Effector memory CD8-positive, alpha-beta T cell (primary cell): ENCODE results near the gene MACF1.

Experiments used
- ATAC-seq: fragments of 150-1000 bp; cut with Tn5 transposase; replicated peaks from 2 replicates; pipeline ENCODE4 v1.10.0; 2021; ENCODE audit warnings: mild to moderate bottlenecking, moderate library complexity
- DNase-seq, 3 experiments: peaks; one replicate each; pipeline ENCODE4 v3.0.0; 2021
- H3K27ac Mint-ChIP-seq, 2 donors: one replicate each; pipeline ENCODE4 v1.8.0; 2022; ENCODE audit warnings: mild to moderate bottlenecking in 2 of 2, mixed read lengths in 2 of 2, moderate library complexity in 2 of 2
- H3K27me3 Mint-ChIP-seq, 2 donors: one replicate each; pipeline ENCODE4 v1.8.0; 2022; ENCODE audit warnings: mixed read lengths in 2 of 2
- H3K36me3 Mint-ChIP-seq: one replicate; pipeline ENCODE4 v1.8.0; 2022; ENCODE audit warnings: mild to moderate bottlenecking, moderate library complexity, mixed read lengths; ENCODE audit not compliant: insufficient read depth
- H3K4me1 Mint-ChIP-seq, 2 donors: one replicate each; pipeline ENCODE4 v1.8.0; 2022; ENCODE audit warnings: low read depth in 2 of 2, mixed read lengths in 2 of 2
- H3K4me3 Mint-ChIP-seq, 2 donors: one replicate each; pipeline ENCODE4 v1.8.0; 2022; ENCODE audit warnings: mild to moderate bottlenecking in 2 of 2, mixed read lengths in 2 of 2, moderate library complexity in 2 of 2
- H3K9me3 Mint-ChIP-seq, 2 donors: one replicate each; pipeline ENCODE4 v1.8.0; 2022; ENCODE audit warnings: mixed read lengths in 2 of 2

Gene MACF1

DNA sequence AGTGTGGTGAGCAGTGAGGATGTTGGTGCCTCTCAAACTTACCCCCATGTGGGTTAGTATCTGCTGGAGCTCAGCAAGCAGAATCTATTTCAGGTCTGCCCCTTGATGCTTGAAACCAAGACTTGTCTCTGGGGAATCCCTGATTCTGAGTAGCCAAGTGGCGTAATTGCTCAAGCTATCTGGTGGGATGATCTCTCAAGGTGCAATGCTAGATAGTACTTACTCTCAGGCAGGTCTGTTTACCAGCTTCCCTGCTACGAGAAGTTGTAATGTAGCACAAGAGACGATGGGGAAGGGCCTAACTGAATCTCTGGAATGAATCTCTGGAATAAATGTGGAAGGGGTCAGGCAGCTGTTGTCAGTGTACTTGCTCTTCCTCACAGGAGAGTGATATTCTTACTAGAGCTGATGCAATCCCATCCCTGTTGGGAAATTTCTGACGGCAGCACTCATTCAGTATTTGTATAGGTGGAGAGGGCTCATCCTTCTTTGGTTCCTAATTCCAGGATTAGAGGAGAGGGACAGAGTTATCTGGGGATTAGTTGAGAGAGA lies 65.4 kb downstream of the MACF1 start:
- H3K27me3 Mint-ChIP-seq: no peaks in the 10 kb centered on the region
- peak overlapping the region; percentile 7 to 97 for H3K27ac Mint-ChIP-seq
- peaks cover 49 to 78% of the 10 kb centered on the region in 2 donors for H3K4me1 Mint-ChIP-seq
- peak; percentile 46 for ATAC-seq
- no peak for DNase-seq
- H3K36me3 Mint-ChIP-seq: peaks cover 9% of the 10 kb centered on the region
- H3K4me3 Mint-ChIP-seq: peak overlapping the region in 1 of 2 donors; percentile 25
- H3K9me3 Mint-ChIP-seq: no peaks in the 10 kb centered on the region

DNA sequence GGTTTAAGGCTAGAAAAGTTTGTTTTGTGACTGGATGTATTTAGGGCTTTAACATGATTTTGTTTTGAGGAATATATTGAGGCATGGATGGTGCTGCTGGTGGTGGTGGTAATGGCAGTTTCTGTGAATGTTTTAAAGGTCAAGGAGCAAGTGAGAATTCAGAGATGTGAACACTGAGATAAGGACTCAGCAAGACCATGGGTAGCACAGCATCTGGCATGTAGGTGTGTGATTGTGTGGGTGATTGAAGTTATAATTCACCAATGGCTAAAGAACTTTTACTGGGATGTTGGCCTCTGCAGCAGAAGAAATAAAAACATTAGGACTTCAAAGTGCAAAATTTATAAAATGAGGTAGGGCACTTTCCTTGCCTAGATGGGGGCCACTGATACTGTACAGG lies 65.9 kb downstream of the MACF1 start:
- H3K4me1 Mint-ChIP-seq: peaks cover 49 to 75% of the 10 kb centered on the region in 2 donors
- no peaks in the 10 kb centered on the region for H3K9me3 Mint-ChIP-seq
- DNase-seq: no peak
- peaks cover 12% of the 10 kb centered on the region for H3K36me3 Mint-ChIP-seq
- ATAC-seq: no peak
- H3K27me3 Mint-ChIP-seq: no peaks in the 10 kb centered on the region
- peak overlapping the region; percentile 7 to 97 for H3K27ac Mint-ChIP-seq
- peak overlapping the region in 1 of 2 donors; percentile 25 for H3K4me3 Mint-ChIP-seq

- peaks cover 49 to 72% of the 10 kb centered on the region in 2 donors for H3K4me1 Mint-ChIP-seq
These were observed 67.7 kb downstream of the MACF1 start for GRCh38 chr1:39272027-39272797.

DNA sequence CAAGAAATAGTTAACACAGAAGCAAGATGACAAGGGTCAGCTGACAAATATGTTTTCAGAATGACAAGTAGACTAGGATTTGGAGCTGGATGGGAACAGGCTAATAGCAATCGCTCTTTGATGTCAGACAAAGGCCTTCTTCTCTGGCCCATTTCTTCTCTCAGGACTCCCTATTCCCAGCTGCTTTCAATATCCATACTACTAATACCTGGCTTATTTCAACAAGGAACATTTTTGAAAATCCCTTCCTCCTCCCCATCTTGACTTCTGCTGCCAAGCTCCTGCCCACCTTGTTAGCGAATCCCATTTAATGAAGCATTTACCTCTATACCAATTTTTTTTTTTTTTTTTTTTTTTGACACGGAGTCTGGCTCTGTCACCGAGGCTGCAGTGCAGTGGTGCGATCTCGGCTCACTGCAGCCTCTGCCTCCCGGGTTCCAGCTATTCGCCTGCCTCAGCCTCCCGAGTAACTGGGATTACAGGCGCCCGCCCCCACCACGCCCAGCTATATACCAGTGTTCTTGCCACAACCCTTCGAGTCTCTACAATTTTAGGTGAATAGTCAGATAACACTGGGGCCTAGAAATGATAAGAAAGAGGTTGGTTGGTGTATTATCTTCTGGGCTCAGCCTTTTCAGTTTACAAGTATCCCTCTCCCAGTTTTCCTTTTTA lies 68.4 kb downstream of the MACF1 start:
- Mint-ChIP-seq H3K9me3 (no peaks in the 10 kb centered on the region), H3K27ac (peak overlapping the region; percentile 87 to 97), H3K36me3 (peaks cover 15% of the 10 kb centered on the region), H3K27me3 (no peaks in the 10 kb centered on the region), H3K4me1 (peaks cover 54 to 77% of the 10 kb centered on the region in 2 donors), H3K4me3 (peak overlapping the region in 1 of 2 donors; percentile 16)
- ATAC-seq (no peak), DNase-seq (no peak)

More at GRCh38 chr1:39272027-39272797, 67.7 kb downstream of the MACF1 start:
- H3K27me3 Mint-ChIP-seq: no peaks in the 10 kb centered on the region
- no peaks in the 10 kb centered on the region for H3K9me3 Mint-ChIP-seq
- H3K4me3 Mint-ChIP-seq: peak overlapping the region; percentile 16 to 37
- DNase-seq (no peak), ATAC-seq (no peak)
- H3K36me3 Mint-ChIP-seq: peaks cover 15% of the 10 kb centered on the region
- peak overlapping the region; percentile 87 to 97 for H3K27ac Mint-ChIP-seq

DNA sequence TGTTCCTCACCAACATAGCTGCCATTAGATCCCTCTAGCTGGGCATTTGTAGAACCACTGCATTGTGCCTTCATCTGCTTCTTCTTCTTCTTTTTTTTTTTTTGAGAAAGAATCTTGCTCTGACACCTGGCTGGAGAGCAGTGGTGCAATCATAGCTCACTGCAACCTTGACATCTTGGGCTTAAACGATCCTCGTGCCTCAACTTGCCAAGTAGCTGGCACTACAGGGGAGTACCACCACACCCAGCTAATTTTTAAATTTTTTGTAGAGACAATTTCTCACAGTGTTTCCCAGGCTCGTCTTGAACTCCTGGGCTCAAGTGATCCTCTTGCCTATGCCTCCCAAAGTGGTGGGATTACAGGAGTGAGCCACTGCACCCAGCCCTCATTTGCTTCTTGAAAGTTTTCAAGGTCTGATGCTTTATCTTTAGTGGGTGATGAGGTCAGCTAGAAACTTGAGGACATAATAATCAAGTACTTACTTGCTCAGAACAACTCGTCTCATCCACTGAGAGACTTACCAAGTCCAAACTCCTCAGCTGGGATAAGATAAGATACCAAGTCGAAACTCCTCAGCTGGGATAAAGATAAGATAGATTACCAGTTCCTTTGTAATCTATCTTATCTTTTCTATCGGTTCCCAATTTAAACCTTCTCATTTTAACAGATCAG lies 71.5 kb downstream of the MACF1 start:
- Mint-ChIP-seq H3K27ac (peak overlapping the region; percentile 71 to 78), H3K27me3 (no peaks in the 10 kb centered on the region), H3K36me3 (peaks cover 11% of the 10 kb centered on the region), H3K9me3 (no peaks in the 10 kb centered on the region), H3K4me3 (no peak overlapping the region), H3K4me1 (peaks cover 31 to 61% of the 10 kb centered on the region in 2 donors)
- DNase-seq: no peak
- ATAC-seq: no peak

- Mint-ChIP-seq H3K36me3 (peaks cover 22% of the 10 kb centered on the region), H3K4me1 (peaks cover 13 to 46% of the 10 kb centered on the region in 2 donors), H3K4me3 (no peak overlapping the region), H3K9me3 (no peaks in the 10 kb centered on the region), H3K27me3 (no peaks in the 10 kb centered on the region), H3K27ac (peak overlapping the region; percentile 71 to 78)
- no peak for DNase-seq
- no peak for ATAC-seq
These were observed 73.4 kb downstream of the MACF1 start for GRCh38 chr1:39277879-39278278.

DNA sequence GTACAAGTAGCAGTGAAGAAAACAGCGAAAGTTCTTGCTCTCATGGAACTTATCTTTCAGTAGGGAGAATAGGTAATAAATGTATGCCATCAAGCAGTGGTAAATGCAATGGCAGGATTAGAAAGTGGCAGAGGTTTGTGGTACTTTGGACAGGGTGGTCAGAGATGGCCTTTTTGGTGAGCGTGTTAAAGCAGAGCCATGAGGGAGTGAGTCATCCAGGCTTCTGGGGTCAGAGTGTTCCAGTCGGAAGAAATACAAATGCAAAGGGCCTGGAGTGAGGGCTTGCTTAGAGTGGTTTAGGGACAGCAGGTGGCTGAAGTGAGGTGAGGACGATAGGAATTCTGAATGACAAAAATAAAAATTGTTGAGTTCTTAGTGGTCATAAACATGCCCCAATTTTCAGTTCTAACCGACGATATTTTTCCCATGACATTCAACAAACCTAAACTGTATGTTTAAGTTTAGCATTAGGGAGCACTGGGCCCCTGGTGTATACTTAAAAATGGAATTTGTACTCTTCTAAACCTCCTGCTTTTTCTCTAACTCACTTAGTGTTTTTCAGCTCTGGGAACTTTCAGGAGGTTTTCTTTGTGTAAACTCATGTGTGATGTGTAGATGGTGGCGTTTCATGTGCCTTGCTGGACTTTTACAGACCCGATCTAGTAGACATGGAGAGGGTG lies 78.2 kb downstream of the MACF1 start:
- Mint-ChIP-seq H3K4me1 (peaks cover 6 to 21% of the 10 kb centered on the region in 2 donors), H3K27me3 (no peaks in the 10 kb centered on the region), H3K9me3 (no peaks in the 10 kb centered on the region), H3K36me3 (peaks cover 59% of the 10 kb centered on the region), H3K4me3 (no peak overlapping the region), H3K27ac (peak overlapping the region; percentile 9 to 41)
- no peak for DNase-seq
- ATAC-seq: no peak

DNA sequence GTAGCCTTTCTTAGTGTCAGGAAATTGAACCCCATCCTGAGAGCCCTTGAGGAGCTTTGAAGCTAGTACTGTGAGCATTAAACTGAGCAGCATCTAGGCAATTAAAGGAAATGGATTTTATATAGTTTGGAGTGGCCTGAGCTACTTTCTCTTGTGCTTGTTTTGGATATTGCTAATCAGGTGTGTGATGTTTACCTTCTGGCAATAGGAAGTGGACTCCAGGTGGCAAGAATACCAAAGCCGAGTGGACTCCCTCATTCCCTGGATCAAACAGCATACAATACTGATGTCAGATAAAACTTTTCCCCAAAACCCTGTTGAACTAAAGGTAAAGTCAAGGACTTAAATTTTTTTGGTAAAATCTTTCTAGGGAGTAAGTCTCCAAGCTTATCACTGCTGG lies 79.4 kb downstream of the MACF1 start:
- Mint-ChIP-seq H3K36me3 (peaks cover 70% of the 10 kb centered on the region), H3K4me1 (peaks cover under 1 to 10% of the 10 kb centered on the region in 2 donors), H3K4me3 (no peak overlapping the region), H3K9me3 (no peaks in the 10 kb centered on the region), H3K27ac (peak overlapping the region; percentile 5 to 61), H3K27me3 (no peaks in the 10 kb centered on the region)
- DNase-seq (no peak), ATAC-seq (no peak)

GRCh38 chr1:39287541-39287940 lies 83.0 kb downstream of the MACF1 start:
- no peak for ATAC-seq
- peaks cover 0 to 10% of the 10 kb centered on the region in 2 donors for H3K4me1 Mint-ChIP-seq
- H3K36me3 Mint-ChIP-seq: peaks cover 100% of the 10 kb centered on the region
- DNase-seq: no peak
- H3K9me3 Mint-ChIP-seq: no peaks in the 10 kb centered on the region
- no peak overlapping the region for H3K27ac Mint-ChIP-seq
- no peak overlapping the region for H3K4me3 Mint-ChIP-seq
- H3K27me3 Mint-ChIP-seq: no peaks in the 10 kb centered on the region

- DNase-seq (no peak), ATAC-seq (no peak)
- Mint-ChIP-seq H3K27ac (no peak overlapping the region), H3K4me3 (no peak overlapping the region), H3K27me3 (no peaks in the 10 kb centered on the region), H3K36me3 (peaks cover 99% of the 10 kb centered on the region), H3K9me3 (no peaks in the 10 kb centered on the region), H3K4me1 (peaks cover 0 to 8% of the 10 kb centered on the region in 2 donors)
These were observed 84.4 kb downstream of the MACF1 start for GRCh38 chr1:39288735-39289465.

- H3K36me3 Mint-ChIP-seq: peaks cover 97% of the 10 kb centered on the region
- no peak for DNase-seq
- no peak for ATAC-seq
- no peaks in the 10 kb centered on the region for H3K27me3 Mint-ChIP-seq
- H3K27ac Mint-ChIP-seq: peak overlapping the region; percentile 63 to 75
- peaks cover 2 to 8% of the 10 kb centered on the region in 2 donors for H3K4me1 Mint-ChIP-seq
- H3K4me3 Mint-ChIP-seq: no peak overlapping the region
- no peaks in the 10 kb centered on the region for H3K9me3 Mint-ChIP-seq
These were observed 87.9 kb downstream of the MACF1 start for GRCh38 chr1:39292401-39292800.

GRCh38 chr1:39293375-39294070 lies 89.0 kb downstream of the MACF1 start:
- Mint-ChIP-seq H3K36me3 (peaks cover 97% of the 10 kb centered on the region), H3K27me3 (no peaks in the 10 kb centered on the region)

More at GRCh38 chr1:39293375-39294070, 89.0 kb downstream of the MACF1 start:
- Mint-ChIP-seq H3K4me3 (no peak overlapping the region), H3K4me1 (peaks cover 2 to 8% of the 10 kb centered on the region in 2 donors), H3K9me3 (no peaks in the 10 kb centered on the region), H3K27ac (peak overlapping the region; percentile 20 to 76)
- DNase-seq (no peak), ATAC-seq (no peak)
